ENCODE data around the gene RUNX1. TPM values are rescaled to one million over a fixed set of nuclear protein-coding genes. Genes with fewer than 3 reads are reported as not detected.

Gene RUNX1
- total and polyA plus RNA-seq, 2 donors (not counting 1 experiment from before 2014, with no cell fraction given), result 26.3 to 73.0 TPM

GRCh38 chr21:34793471-34793870 lies 255.6 kb downstream of the RUNX1 start:
- H3K4me1 Mint-ChIP-seq, result no peaks in the 10 kb centered on the region
- DNase-seq (no peak), ATAC-seq (ENCODE audit: low read depth) (no peak)
- Histone ChIP-seq H3K27me3 (replicated peaks in 1 of 4; ENCODE audit: control extremely low read depth in 1 of 4, control insufficient read depth in 3 of 4, insufficient read depth in 4 of 4, low read length in 3 of 4) (no peaks in the 10 kb centered on the region), H3K4me3 (ENCODE audit: control extremely low read depth in 1 of 5, extremely low read depth in 1 of 5, insufficient read depth in 1 of 5, low read depth in 2 of 5, low read length in 4 of 5) (no peak overlapping the region), H4K20me1 (ENCODE audit: control insufficient read depth, insufficient read depth, low read length, poor library complexity, severe bottlenecking) (no peaks in the 10 kb centered on the region), H3K27ac (ENCODE audit: low read length in 2 of 2) (no peak overlapping the region), H3K9me3 (ENCODE audit: control extremely low read depth in 1 of 3, control insufficient read depth in 2 of 3, insufficient read depth in 1 of 3, low read length in 2 of 3) (peaks cover 0 to 10% (median 0%) of the 10 kb centered on the region in 3 donors), H3K36me3 (replicated peaks in 1 of 2; ENCODE audit: control extremely low read depth in 1 of 2, control insufficient read depth in 1 of 2, extremely low read depth in 1 of 2, insufficient read depth in 2 of 2, low read length in 1 of 2) (peaks cover 0 to 56% of the 10 kb centered on the region in 2 experiments), H3K79me2 (ENCODE audit: control insufficient read depth, insufficient read depth, low read length) (no peaks in the 10 kb centered on the region), H3K4me2 (replicated peaks; ENCODE audit: low read depth, low read length, poor library complexity, severe bottlenecking) (no peak overlapping the region), H3K9ac (ENCODE audit: low read length) (no peak overlapping the region), H3K4me1 (ENCODE audit: control insufficient read depth in 2 of 2, insufficient read depth in 2 of 2, low read length in 2 of 2) (no peaks in the 10 kb centered on the region), H2AFZ (ENCODE audit: insufficient read depth, low read depth, low read length, poor library complexity, severe bottlenecking) (no peak overlapping the region)
- TF ChIP-seq, protein P1, sequence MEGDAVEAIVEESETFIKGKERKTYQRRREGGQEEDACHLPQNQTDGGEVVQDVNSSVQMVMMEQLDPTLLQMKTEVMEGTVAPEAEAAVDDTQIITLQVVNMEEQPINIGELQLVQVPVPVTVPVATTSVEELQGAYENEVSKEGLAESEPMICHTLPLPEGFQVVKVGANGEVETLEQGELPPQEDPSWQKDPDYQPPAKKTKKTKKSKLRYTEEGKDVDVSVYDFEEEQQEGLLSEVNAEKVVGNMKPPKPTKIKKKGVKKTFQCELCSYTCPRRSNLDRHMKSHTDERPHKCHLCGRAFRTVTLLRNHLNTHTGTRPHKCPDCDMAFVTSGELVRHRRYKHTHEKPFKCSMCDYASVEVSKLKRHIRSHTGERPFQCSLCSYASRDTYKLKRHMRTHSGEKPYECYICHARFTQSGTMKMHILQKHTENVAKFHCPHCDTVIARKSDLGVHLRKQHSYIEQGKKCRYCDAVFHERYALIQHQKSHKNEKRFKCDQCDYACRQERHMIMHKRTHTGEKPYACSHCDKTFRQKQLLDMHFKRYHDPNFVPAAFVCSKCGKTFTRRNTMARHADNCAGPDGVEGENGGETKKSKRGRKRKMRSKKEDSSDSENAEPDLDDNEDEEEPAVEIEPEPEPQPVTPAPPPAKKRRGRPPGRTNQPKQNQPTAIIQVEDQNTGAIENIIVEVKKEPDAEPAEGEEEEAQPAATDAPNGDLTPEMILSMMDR (IDR thresholded peaks at IDR 0.05), result no peak
- no peak for TF ChIP-seq EZH2 (IDR thresholded peaks at IDR 0.05; ENCODE audit: borderline replicate concordance, insufficient read depth, low read depth, low read length, poor library complexity, severe bottlenecking)
- no peaks in the 10 kb centered on the region for H3K9me3 Mint-ChIP-seq (ENCODE audit: insufficient read depth)
- H3K27ac Mint-ChIP-seq, result no peak overlapping the region
- WGBS (ENCODE audit: insufficient coverage), result no CpG with 5 or more reads among the region's 6 CpGs
- no peaks in the 10 kb centered on the region for H3K27me3 Mint-ChIP-seq
- ChIA-PET CTCF (no interaction called here), POLR2A (no interaction called here)
- no peak overlapping the region for H3K4me3 Mint-ChIP-seq
- intact Hi-C loops (cut with micrococcal nuclease), result no loop called here

DNA sequence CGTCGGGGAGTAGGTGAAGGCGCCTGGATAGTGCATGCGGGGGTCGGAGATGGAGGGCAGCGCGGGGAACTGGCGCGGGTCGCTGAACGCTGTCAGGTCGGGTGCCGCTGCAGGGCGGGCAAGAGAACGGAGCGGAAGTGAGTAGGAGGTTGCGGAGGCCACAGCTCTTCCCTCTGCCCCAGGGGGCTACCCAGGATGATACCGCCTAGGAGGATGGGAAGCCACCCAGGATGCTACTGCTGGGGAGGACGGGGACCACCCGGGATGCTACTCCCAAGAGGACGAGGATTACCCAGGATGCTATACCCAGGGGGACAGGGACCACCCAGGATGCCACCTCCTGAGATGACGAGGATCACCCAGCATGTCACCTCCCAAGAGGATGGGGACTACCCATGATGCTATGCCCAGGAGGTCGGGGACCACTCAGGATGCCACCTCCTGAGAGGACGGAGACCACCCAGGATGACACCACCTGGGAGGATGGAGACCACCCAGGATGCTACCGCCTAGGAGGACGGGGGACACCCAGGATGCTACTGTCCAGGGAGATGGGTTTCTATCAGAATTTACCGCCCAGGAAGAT lies 256.5 kb downstream of the RUNX1 start:
- no peak for DNase-seq
- TF ChIP-seq EZH2 (IDR thresholded peaks at IDR 0.05; ENCODE audit: borderline replicate concordance, insufficient read depth, low read depth, low read length, poor library complexity, severe bottlenecking), result no peak
- TF ChIP-seq, protein P1 (IDR thresholded peaks at IDR 0.05), result no peak
- Mint-ChIP-seq H3K27me3 (no peaks in the 10 kb centered on the region), H3K9me3 (ENCODE audit: insufficient read depth) (no peaks in the 10 kb centered on the region), H3K4me3 (no peak overlapping the region), H3K27ac (no peak overlapping the region), H3K4me1 (no peaks in the 10 kb centered on the region)
- no peak for ATAC-seq (ENCODE audit: low read depth)
- H3K36me3 ChIP-seq (replicated peaks in 1 of 2; ENCODE audit: control extremely low read depth in 1 of 2, control insufficient read depth in 1 of 2, extremely low read depth in 1 of 2, insufficient read depth in 2 of 2, low read length in 1 of 2), result peaks cover 0 to 49% of the 10 kb centered on the region in 2 experiments
- intact Hi-C loops (cut with micrococcal nuclease), result no loop called here
- no peak overlapping the region for H3K4me3 ChIP-seq (ENCODE audit: control extremely low read depth in 1 of 5, extremely low read depth in 1 of 5, insufficient read depth in 1 of 5, low read depth in 2 of 5, low read length in 4 of 5)
- no peaks in the 10 kb centered on the region for H3K4me1 ChIP-seq (ENCODE audit: control insufficient read depth in 2 of 2, insufficient read depth in 2 of 2, low read length in 2 of 2)
- no peak overlapping the region for H3K27ac ChIP-seq (ENCODE audit: low read length in 2 of 2)
- H4K20me1 ChIP-seq (ENCODE audit: control insufficient read depth, insufficient read depth, low read length, poor library complexity, severe bottlenecking), result no peaks in the 10 kb centered on the region
- H3K27me3 ChIP-seq (replicated peaks in 1 of 4; ENCODE audit: control extremely low read depth in 1 of 4, control insufficient read depth in 3 of 4, insufficient read depth in 4 of 4, low read length in 3 of 4), result no peaks in the 10 kb centered on the region
- H3K9me3 ChIP-seq (ENCODE audit: control extremely low read depth in 1 of 3, control insufficient read depth in 2 of 3, insufficient read depth in 1 of 3, low read length in 2 of 3), result peaks cover 0 to 10% (median 0%) of the 10 kb centered on the region in 3 donors
- ChIA-PET POLR2A (no interaction called here), CTCF (no interaction called here)
- H2AFZ ChIP-seq (ENCODE audit: insufficient read depth, low read depth, low read length, poor library complexity, severe bottlenecking), result no peak overlapping the region
- H3K9ac ChIP-seq (ENCODE audit: low read length), result no peak overlapping the region
- WGBS (ENCODE audit: insufficient coverage), result 97% methylated on average over 23 of the region's 27 CpGs
- no peak overlapping the region for H3K4me2 ChIP-seq (replicated peaks; ENCODE audit: low read depth, low read length, poor library complexity, severe bottlenecking)
- H3K79me2 ChIP-seq (ENCODE audit: control insufficient read depth, insufficient read depth, low read length), result no peaks in the 10 kb centered on the region

Data from B cell (primary cell).